Measurements from ENCODE around the gene FARSA. TPM values are rescaled to one million over a fixed set of nuclear protein-coding genes. Genes with fewer than 3 reads are reported as not detected.
"Not testable (repeated sequence)": the region's sequence is repeated elsewhere in the genome, so short reads cannot be mapped to it uniquely, and the experiment has no call there.

The FARSA gene
- total and polyA plus RNA-seq, 2 of the 8 experiments (the other 6 are each of a cell fraction or from before 2014, with no cell fraction given), result 61.0 to 103 TPM

DNA sequence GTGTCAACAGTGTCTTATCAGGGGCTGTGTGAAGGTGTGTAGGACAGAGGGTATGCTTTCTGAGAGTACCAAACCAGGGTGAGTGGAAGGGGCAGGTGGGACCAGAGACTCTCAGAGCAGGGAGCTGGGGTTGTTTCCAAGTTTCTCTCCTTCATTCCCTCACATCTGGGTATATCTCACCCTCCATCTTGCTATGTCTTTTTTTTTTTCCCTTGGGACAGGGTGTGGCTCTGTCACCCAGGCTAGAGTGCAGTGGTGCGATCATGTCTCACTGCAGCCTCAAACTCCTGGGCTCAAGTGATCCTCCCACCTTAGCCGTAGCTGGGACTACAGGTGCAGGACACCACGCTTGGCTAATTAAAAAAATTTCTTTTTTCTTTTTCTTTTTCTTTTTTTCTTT is 46.5 kb upstream of the FARSA start (continued):
- TF ChIP-seq TEAD4 (IDR thresholded peaks at IDR 0.05; ENCODE audit: low read depth, low read length), result no peak
- TF ChIP-seq CHD2 (IDR thresholded peaks at IDR 0.05; ENCODE audit: low read length), result no peak
- no peak for TF ChIP-seq RFX5 (IDR thresholded peaks at IDR 0.05; ENCODE audit: borderline replicate concordance, low read depth, low read length)
- TF ChIP-seq SUZ12 (IDR thresholded peaks at IDR 0.05; ENCODE audit: low read length), result no peak
- TF ChIP-seq SP2 (IDR thresholded peaks at IDR 0.05; ENCODE audit: low read length), result no peak

GRCh38 chr19:12976109-12976508 is 42.6 kb upstream of the FARSA start:
- WGBS, 2 experiments (ENCODE audit: extremely low coverage in 1 of 2, insufficient coverage in 1 of 2, insufficient read length in 1 of 2, insufficient replicate concordance in 2 of 2, low coverage in 1 of 2, low lambda C conversion rate in 2 of 2, missing lambda C conversion rate in 1 of 2), result 83% methylated on average over 6 of the region's 7 CpGs; no CpG with 5 or more reads in 1 of the 2 experiments
- FAIRE-seq; H4K91ac ChIP-seq (replicated peaks; ENCODE audit: insufficient read length, low read length); H4K5ac ChIP-seq (ENCODE audit: insufficient read length, low read depth, low read length); H3K4me1 ChIP-seq (replicated peaks in 1 of 4; ENCODE audit: control insufficient read depth in 3 of 4, insufficient read depth in 4 of 4, low read length in 3 of 4); DNase-seq (ENCODE audit: low read depth in 1 of 2, low spot score in 2 of 2); H3K79me1 ChIP-seq (ENCODE audit: low read depth, low read length); H3K27me3 ChIP-seq (replicated peaks in 1 of 4; ENCODE audit: control insufficient read depth in 3 of 4, extremely low read depth in 1 of 4, insufficient read depth in 3 of 4, low read length in 3 of 4); H3K23me2 ChIP-seq (ENCODE audit: low read depth, low read length); H2BK120ac ChIP-seq (replicated peaks; ENCODE audit: low read depth, low read length); H2BK12ac ChIP-seq (ENCODE audit: low read depth, low read length); H2AK5ac ChIP-seq (ENCODE audit: low read depth, low read length); H2BK5ac ChIP-seq (ENCODE audit: low read depth, low read length); H3K14ac ChIP-seq (ENCODE audit: insufficient read length); H3K18ac ChIP-seq (ENCODE audit: extremely low read depth, low read length); H3K27ac ChIP-seq (ENCODE audit: low read depth, low read length); H3K9ac ChIP-seq (replicated peaks in 1 of 4; ENCODE audit: extremely low read depth in 1 of 4, low read depth in 3 of 4, low read length in 3 of 4); H3K4me2 ChIP-seq (ENCODE audit: insufficient read depth in 1 of 2, low read depth in 2 of 2, low read length in 2 of 2); H2BK15ac ChIP-seq (ENCODE audit: low read length); H4K8ac ChIP-seq (ENCODE audit: extremely low read depth, insufficient read depth, low read length); H3K9me3 ChIP-seq (ENCODE audit: insufficient read depth in 2 of 2, low read depth in 1 of 2, low read length in 1 of 2); H3K36me3 ChIP-seq (ENCODE audit: control insufficient read depth in 2 of 4, insufficient read depth in 4 of 4, low read length in 3 of 4); H3K4ac ChIP-seq (replicated peaks; ENCODE audit: insufficient read length, low read depth, low read length); H3K79me2 ChIP-seq (ENCODE audit: control insufficient read depth in 1 of 2, insufficient read depth in 2 of 2, low read length in 2 of 2); H3K23ac ChIP-seq (ENCODE audit: insufficient read length); H2AFZ ChIP-seq (ENCODE audit: low read length); H3K4me3 ChIP-seq (ENCODE audit: extremely low read depth in 1 of 4, insufficient read depth in 2 of 4, low read depth in 3 of 4, low read length in 4 of 4); H4K20me1 ChIP-seq (replicated peaks in 1 of 2; ENCODE audit: control insufficient read depth in 1 of 2, insufficient read depth in 2 of 2, low read length in 2 of 2); H2BK20ac ChIP-seq (ENCODE audit: low read length); H3K56ac ChIP-seq (replicated peaks; ENCODE audit: insufficient read length, low read depth, low read length): not testable (repeated sequence)
- ChIA-PET CTCF (ENCODE audit: partially characterized antibody) (interaction anchor here (0.8 to 16.3 kb wide), 24 partner anchors 9 to 602 kb away, joined by 3 to 431 read pairs (median 6); partner anchors contain the start of genes DAND5, LYL1 and RAD23A), POLR2A (ENCODE audit: partially characterized antibody) (interaction anchor here (1.1 to 2.4 kb wide), 5 partner anchors 10 to 142 kb away, joined by 4 to 5 read pairs (median 5); partner anchors contain the start of genes NACC1 and SYCE2)
